Measurements from ENCODE around the gene CTXND1. TPM values are rescaled to one million over a fixed set of nuclear protein-coding genes. Genes with fewer than 3 reads are reported as not detected.
"Not testable (repeated sequence)": the region's sequence is repeated elsewhere in the genome, so short reads cannot be mapped to it uniquely, and the experiment has no call there.

The CTXND1 gene
- total and polyA plus RNA-seq, 2 of the 4 experiments (the other 2 are of a cell fraction) = not detected

DNA sequence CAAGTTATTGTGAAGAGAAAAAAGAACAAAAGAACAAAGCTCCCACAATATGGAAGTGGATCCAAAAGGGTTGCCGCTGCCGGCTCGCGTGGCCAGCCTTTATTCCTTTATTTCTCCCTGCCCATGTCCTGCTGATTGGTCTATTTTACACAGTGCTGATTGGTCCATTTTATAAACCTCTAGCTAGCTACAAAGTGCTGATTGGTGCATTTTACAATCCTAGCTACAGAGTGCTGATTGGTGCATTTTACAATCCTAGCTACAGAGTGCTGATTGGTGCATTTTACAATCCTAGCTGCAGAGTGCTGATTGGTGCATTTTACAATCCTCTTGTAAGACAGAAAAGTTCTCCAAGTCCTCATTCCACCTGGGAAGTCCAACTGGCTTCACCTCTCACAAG, 43.8 kb upstream of the CTXND1 start:
- no CpG with 5 or more reads among the region's 4 CpGs for WGBS, 2 experiments (ENCODE audit: extremely low coverage in 2 of 2, insufficient read length in 1 of 2)
- H3K4me1 ChIP-seq (ENCODE audit: control insufficient read depth, insufficient read depth, low read length); in situ Hi-C loops (cut with MboI; ENCODE audit: low sequenced_read_pairs); H4K8ac ChIP-seq (ENCODE audit: low read depth in 2 of 2, low read length in 2 of 2); H3K9ac ChIP-seq (ENCODE audit: low read depth, low read length); H3K27ac ChIP-seq (ENCODE audit: insufficient read depth, low read length); H3K36me3 ChIP-seq (ENCODE audit: control insufficient read depth, insufficient read depth, low read length); CTCF ChIA-PET; H2BK5ac ChIP-seq (ENCODE audit: low read depth, low read length, poor library complexity, severe bottlenecking); DNase-seq; H3K14ac ChIP-seq (replicated peaks; ENCODE audit: low read depth, low read length); H3K4ac ChIP-seq (ENCODE audit: low read depth, low read length); H4K91ac ChIP-seq (ENCODE audit: insufficient read depth, low read depth, low read length); intact Hi-C loops (cut with micrococcal nuclease); H3K4me3 ChIP-seq (ENCODE audit: insufficient read depth, low read depth, low read length); H2BK15ac ChIP-seq (ENCODE audit: low read depth, low read length); H3K56ac ChIP-seq (ENCODE audit: extremely low read depth, insufficient read depth, low read length); H2BK120ac ChIP-seq (ENCODE audit: low read depth, low read length); H3K23ac ChIP-seq (ENCODE audit: low read depth, low read length); H3K9me1 ChIP-seq (ENCODE audit: insufficient read depth, low read length); H4K5ac ChIP-seq (ENCODE audit: low read depth, low read length); H3K79me1 ChIP-seq (ENCODE audit: low read depth in 1 of 2, low read length in 2 of 2); H4K20me1 ChIP-seq (ENCODE audit: insufficient read depth, low read length); H3K18ac ChIP-seq (ENCODE audit: low read depth, low read length); dilution Hi-C loops (cut with HindIII; ENCODE audit: low sequenced_read_pairs, unreplicated experiment); H2BK20ac ChIP-seq (ENCODE audit: low read depth, low read length); H3K9me3 ChIP-seq (ENCODE audit: control insufficient read depth, insufficient read depth, low read length); H2AK5ac ChIP-seq (ENCODE audit: low read depth, low read length); POLR2A ChIA-PET (ENCODE audit: unreplicated experiment); H2AK9ac ChIP-seq (replicated peaks; ENCODE audit: low read depth, low read length, poor library complexity); H2AFZ ChIP-seq (replicated peaks; ENCODE audit: low read length, poor library complexity); BruUV-seq (replicated peaks); H3K4me2 ChIP-seq (ENCODE audit: low read depth, low read length); ATAC-seq (ENCODE audit: low read depth): not testable (repeated sequence)
- peaks cover 19% of the 10 kb centered on the region for H3K27me3 ChIP-seq (ENCODE audit: control insufficient read depth, insufficient read depth, low read length)
- peak; percentile 34; the same call in 1 of the 2 replicates for TF ChIP-seq MAFK (IDR thresholded peaks at IDR 0.05; ENCODE audit: low read depth, low read length)

All from IMR-90 (cell line).